Duodenal mucosa (tissue), 2 donors: ENCODE measurements around the gene MAD1L1.
"Not testable (repeated sequence)": the region's sequence is repeated elsewhere in the genome, so short reads cannot be mapped to it uniquely, and the experiment has no call there.

ENCODE experiments used
- H3K27ac ChIP-seq: one replicate; pipeline ENCODE4 v1.7.0; 2013; ENCODE audit warnings: low read depth, low read length
- H3K27me3 ChIP-seq, 2 donors: one replicate each; pipeline ENCODE4 v1.7.0; 2013; ENCODE audit warnings: low read length in 2 of 2, control low read depth in 1 of 2; ENCODE audit not compliant: insufficient read depth in 2 of 2, control insufficient read depth in 1 of 2
- H3K36me3 ChIP-seq, 2 donors: one replicate each; pipeline ENCODE4 v1.7.0; 2013; ENCODE audit warnings: low read length in 2 of 2, control low read depth in 1 of 2; ENCODE audit not compliant: insufficient read depth in 2 of 2, control insufficient read depth in 1 of 2
- H3K4me1 ChIP-seq, 2 donors: one replicate each; pipeline ENCODE4 v1.7.0; 2013; ENCODE audit warnings: low read length in 2 of 2, control low read depth in 1 of 2; ENCODE audit not compliant: insufficient read depth in 2 of 2, control insufficient read depth in 1 of 2
- H3K4me3 ChIP-seq, 2 donors: one replicate each; pipeline ENCODE4 v1.7.0; 2013; ENCODE audit warnings: low read length in 2 of 2, low read depth in 1 of 2
- H3K9ac ChIP-seq, 2 donors: one replicate each; pipeline ENCODE4 v1.7.0; 2013; ENCODE audit warnings: low read length in 2 of 2, low read depth in 1 of 2
- H3K9me3 ChIP-seq, 2 donors: one replicate each; pipeline ENCODE4 v1.7.0; 2013; ENCODE audit warnings: low read length in 2 of 2, control low read depth in 1 of 2; ENCODE audit not compliant: control insufficient read depth in 1 of 2

The MAD1L1 gene

DNA sequence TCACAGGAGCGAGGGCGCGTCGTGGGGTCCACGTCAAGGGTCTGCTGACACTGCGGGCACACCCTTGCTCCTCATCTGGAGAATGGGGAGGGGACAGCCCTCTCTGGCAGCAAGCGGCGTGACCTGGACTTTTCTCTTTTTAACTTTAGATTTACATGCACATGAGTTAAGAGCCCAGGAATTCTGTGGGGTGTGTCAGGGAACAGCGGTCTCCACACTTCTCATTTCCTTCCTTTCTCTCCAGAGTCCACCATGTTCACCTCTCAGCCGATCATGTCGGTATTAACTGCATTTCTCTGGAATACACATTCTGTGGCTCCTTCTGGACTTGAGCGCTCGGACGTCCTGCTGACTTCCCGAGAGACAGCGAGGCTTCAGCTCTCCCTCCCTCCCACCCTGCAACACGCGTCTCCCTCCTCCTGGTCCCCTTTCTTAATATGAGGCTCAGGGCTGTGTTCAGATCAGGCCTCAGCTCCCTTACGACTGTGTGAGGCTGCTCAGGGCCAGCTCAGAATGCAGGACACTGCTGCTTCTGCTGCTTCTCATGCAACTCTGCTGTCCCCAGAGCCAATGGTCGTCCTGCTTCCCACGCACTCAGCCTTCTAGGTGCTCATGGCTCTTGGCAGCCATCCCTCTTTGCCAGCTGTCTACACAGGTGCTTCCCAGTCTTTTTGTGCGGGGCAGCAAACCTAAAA, 301.3 kb downstream of the MAD1L1 start:
- no peaks in the 10 kb centered on the region for H3K27me3 ChIP-seq
- H3K36me3 ChIP-seq = peaks cover 0 to under 1% of the 10 kb centered on the region in 2 donors
- no peak overlapping the region for H3K9ac ChIP-seq
- H3K4me1 ChIP-seq = peaks cover 0 to 8% of the 10 kb centered on the region in 2 donors
- H3K9me3 ChIP-seq = no peaks in the 10 kb centered on the region
- H3K4me3 ChIP-seq = no peak overlapping the region
- H3K27ac ChIP-seq = no peak overlapping the region

GRCh38 chr7:1930381-1931065, 302.2 kb downstream of the MAD1L1 start:
- H3K9ac ChIP-seq = no peak overlapping the region
- H3K4me1 ChIP-seq = peaks cover 0 to 8% of the 10 kb centered on the region in 2 donors
- no peak overlapping the region for H3K27ac ChIP-seq
- H3K9me3 ChIP-seq = no peaks in the 10 kb centered on the region
- H3K4me3 ChIP-seq = no peak overlapping the region
- no peaks in the 10 kb centered on the region for H3K36me3 ChIP-seq
- no peaks in the 10 kb centered on the region for H3K27me3 ChIP-seq

GRCh38 chr7:1929349-1929925, 303.3 kb downstream of the MAD1L1 start:
- not testable (repeated sequence) for H3K9ac ChIP-seq, H3K27me3 ChIP-seq, H3K9me3 ChIP-seq, H3K4me3 ChIP-seq, H3K27ac ChIP-seq, H3K4me1 ChIP-seq, H3K36me3 ChIP-seq

DNA sequence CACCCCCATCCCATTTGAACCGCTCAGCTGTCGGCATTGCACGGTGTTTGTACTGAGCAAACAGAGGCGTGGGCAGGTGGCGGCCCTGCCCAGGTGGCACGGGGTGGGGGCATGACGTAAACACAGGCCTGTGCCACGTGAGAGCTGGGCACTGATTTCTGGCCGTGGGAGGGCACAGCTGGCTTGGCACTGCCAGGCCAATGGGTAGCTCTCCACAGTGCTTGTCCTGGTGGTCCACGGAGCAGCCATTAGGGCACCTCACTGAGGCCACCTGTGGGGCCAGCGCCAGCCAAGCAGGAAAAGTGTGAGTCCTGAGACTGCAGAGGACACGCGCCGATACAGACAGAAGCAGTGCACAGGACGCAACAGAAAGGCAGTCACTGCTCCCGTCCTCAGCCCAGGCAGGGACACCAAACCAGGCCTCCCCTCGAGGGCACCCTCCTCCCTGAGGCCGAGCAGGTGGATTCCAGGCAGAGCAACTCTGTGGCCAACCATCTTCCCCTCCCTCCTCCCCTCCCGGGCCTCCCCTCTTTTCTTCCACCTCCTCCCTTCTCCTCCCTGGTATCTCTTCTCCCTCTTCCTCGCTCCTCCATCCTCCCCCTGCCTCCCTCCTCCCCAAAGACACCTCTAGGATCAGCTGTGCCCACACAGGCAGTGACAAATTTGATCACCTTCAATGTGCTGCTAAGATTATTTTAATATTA, 303.9 kb downstream of the MAD1L1 start:
- Histone ChIP-seq H3K36me3 (no peaks in the 10 kb centered on the region), H3K9me3 (no peaks in the 10 kb centered on the region), H3K4me3 (peak overlapping the region in 1 of 2 donors; percentile 35), H3K27me3 (no peaks in the 10 kb centered on the region), H3K4me1 (peaks cover 0 to 8% of the 10 kb centered on the region in 2 donors), H3K27ac (no peak overlapping the region), H3K9ac (peak overlapping the region; percentile 30 to 32)

DNA sequence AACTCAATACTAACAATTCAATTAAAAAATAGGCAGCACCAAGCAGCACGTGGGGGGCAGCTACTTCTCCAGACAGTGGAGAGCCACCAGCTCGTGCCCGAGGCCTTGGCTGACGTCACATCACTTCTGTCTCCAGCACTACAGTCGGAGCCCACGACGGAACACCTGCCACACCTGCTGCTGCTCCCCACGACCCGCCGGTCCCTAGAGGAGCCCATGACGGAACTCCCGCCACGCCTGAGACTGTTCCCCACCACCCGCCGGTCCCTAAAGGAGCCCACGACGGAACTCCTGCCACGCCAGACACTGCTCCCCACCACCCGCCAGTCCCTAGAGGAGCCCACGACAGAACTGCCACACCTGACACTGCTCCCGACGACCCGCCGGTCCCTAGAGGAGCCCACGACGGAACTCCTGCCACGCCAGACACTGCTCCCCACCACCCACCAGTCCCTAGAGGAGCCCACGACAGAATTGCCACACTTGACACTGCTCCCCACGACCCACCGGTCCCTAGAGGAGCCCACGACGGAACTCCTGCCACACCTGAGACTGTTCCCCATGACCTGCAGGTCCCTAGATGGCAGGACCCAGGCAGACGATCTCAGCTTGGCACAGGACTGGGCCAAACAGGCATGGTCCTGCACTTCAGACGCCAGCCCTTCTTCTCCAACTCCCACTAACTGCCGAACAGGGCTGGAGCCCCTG, 304.7 kb downstream of the MAD1L1 start:
- Histone ChIP-seq H3K4me1 (peaks cover 0 to 8% of the 10 kb centered on the region in 2 donors), H3K36me3 (peaks cover 0 to 2% of the 10 kb centered on the region in 2 donors), H3K9me3 (no peaks in the 10 kb centered on the region), H3K4me3 (peak overlapping the region in 1 of 2 donors; percentile 35), H3K27ac (no peak overlapping the region), H3K9ac (peak overlapping the region in 1 of 2 donors; percentile 30), H3K27me3 (no peaks in the 10 kb centered on the region)

DNA sequence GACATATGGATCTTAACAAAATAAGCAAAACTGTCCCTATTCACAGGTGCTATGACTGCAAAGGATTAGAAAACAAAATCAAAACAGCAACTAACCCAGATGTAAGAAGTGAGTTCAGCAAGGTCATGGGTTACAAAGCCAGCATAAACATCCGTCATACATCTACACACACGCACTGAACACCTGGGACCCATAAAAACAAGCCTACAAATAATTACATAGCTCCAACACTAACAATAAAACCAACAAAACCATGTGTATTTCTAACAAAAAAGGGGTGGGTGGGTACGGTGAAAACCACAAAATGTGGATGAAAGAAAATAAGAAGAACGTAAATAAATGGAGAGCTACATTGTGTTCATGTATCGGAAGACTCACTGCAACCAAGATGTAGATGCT, 305.8 kb downstream of the MAD1L1 start:
- no peaks in the 10 kb centered on the region for H3K27me3 ChIP-seq
- peaks cover 0 to 8% of the 10 kb centered on the region in 2 donors for H3K4me1 ChIP-seq
- no peaks in the 10 kb centered on the region for H3K9me3 ChIP-seq
- no peak overlapping the region for H3K9ac ChIP-seq
- peaks cover 0 to 2% of the 10 kb centered on the region in 2 donors for H3K36me3 ChIP-seq
- no peak overlapping the region for H3K4me3 ChIP-seq
- H3K27ac ChIP-seq = no peak overlapping the region

DNA sequence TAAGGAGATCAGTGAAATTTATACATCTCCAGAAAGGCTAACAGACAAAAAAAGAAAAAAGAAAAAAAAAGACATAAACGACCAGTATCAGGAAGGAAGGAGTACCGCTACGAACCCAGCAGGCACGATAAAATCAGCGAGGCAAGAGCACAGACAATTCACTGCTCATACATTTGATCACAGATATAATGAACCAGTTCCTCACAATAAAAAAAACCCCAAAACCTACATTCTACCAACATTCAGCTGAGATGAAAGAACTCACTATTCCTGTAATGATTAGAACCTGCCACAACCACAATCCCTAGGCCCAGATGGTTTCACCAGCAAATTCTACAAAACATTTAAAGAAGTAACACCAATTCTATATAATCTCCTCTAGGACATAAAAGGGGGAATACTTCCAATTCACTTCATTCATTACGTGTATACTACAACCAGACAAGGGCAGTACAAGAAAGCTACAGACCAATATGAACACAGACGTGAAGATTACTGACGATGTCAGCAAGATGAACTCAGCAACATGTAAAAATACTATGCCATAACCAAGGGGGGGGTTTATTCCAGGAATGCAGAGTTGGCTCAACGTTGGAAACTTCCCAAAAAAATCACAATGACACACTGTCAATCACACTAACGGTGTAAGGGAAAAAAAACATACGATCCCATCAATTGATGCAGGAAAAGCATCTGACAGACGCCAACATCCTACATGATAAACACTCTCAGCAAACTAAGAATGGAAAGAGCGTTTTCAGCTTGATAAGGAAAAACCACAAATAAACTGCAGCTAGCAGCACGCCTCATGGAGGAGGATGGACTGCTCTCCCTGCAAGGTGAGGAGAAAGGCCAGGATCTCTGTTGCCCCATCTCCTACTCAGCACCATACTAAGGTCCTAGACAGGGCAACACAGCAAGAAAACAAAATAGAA, 306.5 kb downstream of the MAD1L1 start:
- Histone ChIP-seq H3K27me3 (no peaks in the 10 kb centered on the region), H3K9me3 (no peaks in the 10 kb centered on the region), H3K36me3 (peaks cover 0 to 2% of the 10 kb centered on the region in 2 donors), H3K4me3 (no peak overlapping the region), H3K4me1 (peaks cover 0 to 8% of the 10 kb centered on the region in 2 donors), H3K9ac (no peak overlapping the region), H3K27ac (no peak overlapping the region)

GRCh38 chr7:1925349-1925748, 307.4 kb downstream of the MAD1L1 start:
- Histone ChIP-seq H3K4me1 (peaks cover 0 to 8% of the 10 kb centered on the region in 2 donors), H3K36me3 (peaks cover 0 to 2% of the 10 kb centered on the region in 2 donors), H3K9me3 (no peaks in the 10 kb centered on the region), H3K4me3 (no peak overlapping the region), H3K27me3 (no peaks in the 10 kb centered on the region), H3K9ac (no peak overlapping the region), H3K27ac (no peak overlapping the region)

GRCh38 chr7:1924258-1924817, 308.4 kb downstream of the MAD1L1 start:
- no peak overlapping the region for H3K9ac ChIP-seq
- H3K4me3 ChIP-seq = no peak overlapping the region
- no peaks in the 10 kb centered on the region for H3K9me3 ChIP-seq
- H3K4me1 ChIP-seq = peaks cover 4 to 18% of the 10 kb centered on the region in 2 donors
- H3K27ac ChIP-seq = no peak overlapping the region
- H3K36me3 ChIP-seq = peaks cover 0 to 2% of the 10 kb centered on the region in 2 donors
- no peaks in the 10 kb centered on the region for H3K27me3 ChIP-seq
